ENCODE data around the gene SFXN3. TPM values are rescaled to one million over a fixed set of nuclear protein-coding genes. Genes with fewer than 3 reads are reported as not detected.

SFXN3 gene, protein sequence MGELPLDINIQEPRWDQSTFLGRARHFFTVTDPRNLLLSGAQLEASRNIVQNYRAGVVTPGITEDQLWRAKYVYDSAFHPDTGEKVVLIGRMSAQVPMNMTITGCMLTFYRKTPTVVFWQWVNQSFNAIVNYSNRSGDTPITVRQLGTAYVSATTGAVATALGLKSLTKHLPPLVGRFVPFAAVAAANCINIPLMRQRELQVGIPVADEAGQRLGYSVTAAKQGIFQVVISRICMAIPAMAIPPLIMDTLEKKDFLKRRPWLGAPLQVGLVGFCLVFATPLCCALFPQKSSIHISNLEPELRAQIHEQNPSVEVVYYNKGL
- 36.0 and 37.3 TPM in 2 replicates for total RNA-seq

DNA sequence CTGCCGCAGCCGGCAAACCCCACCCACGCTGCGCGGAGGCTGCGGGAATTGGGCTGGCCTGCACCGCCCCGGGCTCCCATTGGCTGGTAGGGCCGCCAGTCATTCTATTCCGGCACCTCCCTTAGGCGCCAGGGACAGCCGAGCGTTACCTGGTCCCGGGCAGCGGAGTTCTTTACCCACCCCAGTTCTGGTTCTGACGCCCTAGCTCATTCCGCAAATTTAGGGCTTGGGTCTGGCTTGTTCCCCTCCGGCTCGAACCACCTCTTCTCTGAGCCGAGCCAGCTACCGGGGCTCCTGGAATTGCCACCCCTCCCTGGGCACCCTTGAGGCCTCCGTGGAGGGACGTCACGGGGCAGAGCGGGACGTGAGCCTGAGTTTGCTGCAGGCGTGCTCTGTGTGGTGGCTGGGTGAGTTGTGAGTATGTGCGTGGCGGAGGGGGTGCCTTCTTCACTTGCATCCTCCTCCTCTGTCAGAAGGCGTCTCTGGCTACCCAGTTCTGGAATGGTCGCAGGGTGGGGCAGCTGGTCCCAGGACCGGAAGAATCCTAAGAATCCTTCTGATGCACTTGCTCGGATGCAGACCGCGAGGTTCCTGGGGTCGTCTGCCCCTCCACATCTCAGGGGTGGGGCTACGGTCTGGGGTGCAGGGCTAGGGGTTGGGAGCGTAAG is at the start of gene SFXN3, which contains the start of gene PDZD7:
Gene SFXN3 (plus strand): TSS at position 107 of the 668 bp plus-strand sequence. CDS start 3,461 bp downstream, outside the sequence.
Gene PDZD7 (minus strand): TSS at position 2 of the 668 bp plus-strand sequence. CDS start 910 bp downstream, outside the sequence.
- Mint-ChIP-seq H3K27ac (peak within 1 kb of the TSS; percentile 91), H3K4me1 (peaks cover 26% of the 10 kb centered on the region), H3K27me3 (peaks cover 24% of the 10 kb centered on the region), H3K36me3 (ENCODE audit: low read depth) (peaks cover 11% of the 10 kb centered on the region), H3K4me3 (peak within 1 kb of the TSS; percentile 91), H3K9me3 (no peaks in the 10 kb centered on the region)
- peak; percentile 99 for DNase-seq
- intact Hi-C loops (cut with micrococcal nuclease) = loop anchor here (1.0 to 5.0 kb wide), 4 partner anchors 18 to 321 kb away; partner anchors contain the start of genes BTRC and SLF2

DNA sequence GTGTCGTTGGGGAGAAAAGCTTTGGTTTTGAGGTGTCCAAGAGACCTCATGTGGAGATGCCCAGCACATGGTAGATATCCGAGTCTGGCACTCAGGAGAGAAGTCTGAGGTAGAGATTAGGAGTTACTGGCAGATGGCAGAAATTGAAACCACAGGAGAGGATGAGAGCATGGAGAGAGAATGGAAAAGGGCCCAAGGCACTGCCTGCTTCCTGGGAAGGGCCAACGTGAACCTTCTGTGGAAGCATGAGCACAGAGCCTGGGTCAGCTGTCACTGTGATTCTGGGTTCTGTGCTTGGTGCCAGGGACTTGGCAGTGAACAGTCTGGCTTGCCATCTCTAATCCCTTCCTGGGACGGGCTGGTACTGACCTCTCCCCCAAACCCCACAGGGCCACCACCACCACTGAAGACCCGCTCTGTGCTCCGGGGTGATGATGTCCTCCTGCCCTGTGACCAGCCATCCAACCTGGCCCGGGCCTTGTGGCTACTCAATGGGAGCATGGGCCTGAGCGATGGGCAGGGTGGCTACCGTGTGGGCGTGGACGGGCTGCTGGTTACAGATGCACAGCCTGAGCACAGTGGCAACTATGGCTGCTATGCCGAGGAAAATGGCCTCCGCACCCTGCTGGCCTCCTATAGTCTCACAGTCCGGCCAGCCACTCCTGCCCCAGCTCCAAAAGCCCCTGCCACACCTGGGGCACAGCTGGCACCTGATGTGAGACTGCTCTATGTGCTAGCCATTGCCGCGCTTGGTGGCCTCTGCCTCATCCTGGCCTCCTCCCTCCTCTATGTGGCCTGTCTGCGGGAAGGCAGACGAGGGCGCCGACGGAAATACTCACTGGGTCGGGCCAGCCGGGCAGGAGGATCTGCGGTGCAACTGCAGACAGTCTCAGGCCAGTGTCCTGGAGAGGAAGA is 47.9 kb upstream of the SFXN3 start:
- H3K36me3 Mint-ChIP-seq (ENCODE audit: low read depth) = peaks cover 11% of the 10 kb centered on the region
- H3K4me3 Mint-ChIP-seq = no peak overlapping the region
- no peak overlapping the region for H3K27ac Mint-ChIP-seq
- H3K9me3 Mint-ChIP-seq = no peaks in the 10 kb centered on the region
- peaks cover 19% of the 10 kb centered on the region for H3K4me1 Mint-ChIP-seq
- no peaks in the 10 kb centered on the region for H3K27me3 Mint-ChIP-seq
- intact Hi-C loops (cut with micrococcal nuclease) = no loop called here
- no peak for DNase-seq

DNA sequence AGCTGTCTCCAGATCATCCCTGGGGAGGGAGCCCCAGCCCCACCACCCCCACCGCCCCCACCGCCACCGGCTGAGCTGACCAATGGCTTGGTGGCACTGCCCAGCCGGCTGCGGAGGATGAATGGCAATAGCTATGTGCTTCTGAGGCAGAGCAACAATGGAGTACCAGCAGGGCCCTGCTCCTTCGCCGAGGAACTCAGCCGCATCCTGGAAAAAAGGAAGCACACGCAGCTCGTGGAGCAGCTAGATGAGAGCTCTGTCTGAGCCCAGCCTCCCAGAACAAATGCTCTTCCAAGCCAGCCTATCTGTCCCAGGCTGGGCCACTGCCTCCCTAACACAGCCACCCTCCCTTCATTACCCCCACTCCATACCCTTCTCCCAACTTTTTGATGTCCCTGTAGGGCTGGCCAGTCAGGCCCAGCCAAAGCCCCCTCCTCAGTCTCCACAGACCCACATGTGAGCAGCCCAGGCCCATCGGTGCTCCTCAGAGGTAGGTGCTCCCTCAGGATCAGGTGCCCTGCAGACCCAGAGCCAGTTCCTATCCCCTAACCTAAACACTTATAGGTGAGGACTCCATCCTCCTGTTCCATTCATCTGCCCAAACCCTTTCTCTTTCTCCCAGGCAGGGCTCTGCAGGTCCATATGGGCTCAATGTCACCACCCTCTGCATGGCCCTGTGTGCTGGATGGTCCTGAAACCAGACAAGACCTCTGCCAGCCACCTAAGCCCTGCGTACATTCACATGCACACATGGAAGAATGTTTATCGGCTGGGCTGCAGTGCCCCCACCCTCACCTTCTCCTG is 47.0 kb upstream of the SFXN3 start:
- no peak for DNase-seq
- Mint-ChIP-seq H3K27ac (no peak overlapping the region), H3K9me3 (no peaks in the 10 kb centered on the region)

DNA sequence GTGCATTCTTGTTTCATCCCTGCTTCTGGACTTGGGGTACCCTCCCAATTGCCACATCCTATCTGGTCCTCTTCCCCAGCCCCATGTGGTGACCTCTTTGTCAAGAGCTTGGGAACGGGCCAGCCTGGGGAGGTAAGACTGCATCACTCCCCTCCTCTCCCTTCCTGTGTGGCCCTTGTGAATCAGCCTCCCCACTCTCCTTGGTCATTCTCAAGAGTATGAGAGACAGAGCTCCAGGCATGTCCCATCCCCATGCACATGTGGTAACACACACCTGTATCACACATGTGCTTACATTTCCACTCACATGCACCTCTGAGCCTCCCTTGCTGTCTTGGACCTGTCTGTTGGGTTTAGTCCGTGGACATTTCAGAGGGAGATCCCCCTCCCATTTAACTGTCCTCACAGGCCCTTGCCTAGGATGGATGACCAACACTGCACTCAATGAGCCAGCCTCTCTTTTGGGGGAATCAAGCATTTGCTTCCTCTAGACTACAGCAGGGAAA is 46.3 kb upstream of the SFXN3 start:
- Mint-ChIP-seq H3K36me3 (ENCODE audit: low read depth) (peaks cover 18% of the 10 kb centered on the region), H3K27me3 (no peaks in the 10 kb centered on the region), H3K4me3 (no peak overlapping the region), H3K9me3 (no peaks in the 10 kb centered on the region), H3K4me1 (peaks cover 21% of the 10 kb centered on the region), H3K27ac (no peak overlapping the region)
- intact Hi-C loops (cut with micrococcal nuclease) = no loop called here
- DNase-seq = no peak

More for the DNA sequence above, 47.0 kb upstream of the SFXN3 start:
- intact Hi-C loops (cut with micrococcal nuclease) = no loop called here
- H3K27me3 Mint-ChIP-seq = no peaks in the 10 kb centered on the region
- H3K4me3 Mint-ChIP-seq = no peak overlapping the region
- peaks cover 11% of the 10 kb centered on the region for H3K36me3 Mint-ChIP-seq (ENCODE audit: low read depth)
- peaks cover 19% of the 10 kb centered on the region for H3K4me1 Mint-ChIP-seq

DNA sequence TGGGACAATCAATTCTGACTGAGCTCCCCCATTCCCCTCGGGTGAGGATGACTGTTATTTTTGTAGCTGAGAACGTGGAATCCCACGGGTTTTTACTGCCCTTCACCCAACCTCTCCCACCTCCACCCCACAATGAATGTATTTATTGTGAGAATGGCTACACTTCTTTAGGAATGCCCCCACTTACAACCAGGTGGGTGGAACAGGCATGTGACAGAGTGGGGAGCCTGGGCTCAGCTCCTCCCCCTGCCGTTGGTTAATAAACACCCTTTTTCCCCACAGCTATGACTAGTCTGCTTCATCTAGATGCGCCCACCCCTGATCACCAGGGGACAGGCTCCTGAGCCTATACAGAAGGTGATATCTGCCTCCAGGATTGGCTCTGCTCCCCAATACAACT is 45.7 kb upstream of the SFXN3 start:
- Mint-ChIP-seq H3K27ac (no peak overlapping the region), H3K36me3 (ENCODE audit: low read depth) (peaks cover 21% of the 10 kb centered on the region), H3K4me3 (peak overlapping the region; percentile 38), H3K4me1 (peaks cover 22% of the 10 kb centered on the region), H3K9me3 (no peaks in the 10 kb centered on the region), H3K27me3 (no peaks in the 10 kb centered on the region)
- intact Hi-C loops (cut with micrococcal nuclease) = no loop called here
- no peak for DNase-seq

DNA sequence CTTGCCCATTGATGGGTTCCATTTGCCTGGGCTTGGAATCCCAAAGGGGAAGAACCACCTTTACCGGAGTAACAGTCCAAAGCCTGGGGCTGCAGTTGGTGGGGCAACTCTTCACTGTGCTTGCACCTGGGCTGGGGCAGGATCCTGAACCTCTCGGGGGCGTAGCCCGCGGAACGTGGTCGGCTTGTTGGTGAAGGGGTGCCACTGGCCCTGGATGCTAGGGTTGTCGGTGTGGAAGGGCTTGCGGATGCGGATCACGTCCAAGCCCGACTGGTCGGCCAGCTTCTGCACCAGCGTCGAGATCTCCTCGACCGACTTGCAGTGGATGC is 44.4 kb upstream of the SFXN3 start:
- H3K4me1 Mint-ChIP-seq = peaks cover 27% of the 10 kb centered on the region
- H3K36me3 Mint-ChIP-seq (ENCODE audit: low read depth) = peaks cover 33% of the 10 kb centered on the region
- peak overlapping the region; percentile 85 for H3K27ac Mint-ChIP-seq
- intact Hi-C loops (cut with micrococcal nuclease) = loop anchor here (2.0 kb wide), 1 partner anchor 74 kb away; the partner anchor contains the start of gene SLF2
- H3K9me3 Mint-ChIP-seq = no peaks in the 10 kb centered on the region
- H3K4me3 Mint-ChIP-seq = peak overlapping the region; percentile 95
- H3K27me3 Mint-ChIP-seq = no peaks in the 10 kb centered on the region
- DNase-seq = no peak

DNA sequence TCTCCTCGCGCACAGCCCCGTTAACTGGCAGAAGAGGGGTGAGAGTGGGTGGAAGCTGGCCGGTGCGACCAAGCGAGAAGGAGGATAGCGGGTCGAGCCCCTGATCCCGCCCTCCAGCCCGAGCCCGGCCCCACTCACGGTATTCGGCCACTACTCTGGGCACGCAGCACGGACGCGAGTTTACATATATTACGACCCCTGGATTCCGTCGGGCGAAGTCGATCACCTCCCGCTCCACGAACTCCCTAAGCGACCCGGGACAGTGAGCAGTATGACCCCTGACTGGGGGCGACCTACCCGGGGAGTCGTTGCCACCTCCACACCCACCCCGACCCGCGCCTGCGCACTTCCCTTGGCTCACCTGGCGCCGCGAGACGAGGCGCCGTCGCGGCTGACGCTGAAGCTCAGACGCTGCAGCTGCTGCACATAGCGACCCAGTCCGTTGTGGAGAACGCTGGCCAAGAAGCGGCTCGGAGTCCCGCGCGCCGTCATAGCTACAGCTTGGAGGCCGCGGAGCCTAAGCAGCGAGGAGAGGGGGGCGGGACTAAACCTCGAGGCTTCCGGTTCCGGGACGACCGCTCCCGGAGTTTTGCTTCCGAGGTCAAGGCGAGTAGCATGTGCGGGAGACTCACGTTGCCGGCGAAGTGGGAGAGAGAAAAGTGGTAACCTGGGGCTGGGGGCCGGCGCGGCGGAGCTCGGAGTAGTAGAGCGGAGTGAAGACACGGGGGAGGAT is 43.9 kb upstream of the SFXN3 start, which contains the start of the genes MRPL43 and TWNK:
Gene MRPL43 (minus strand): TSS at position 546 of the 733 bp plus-strand sequence. CDS start 54 bp downstream, at position 492.
Gene TWNK (plus strand): TSS at position 592 of the 733 bp plus-strand sequence. CDS start 668 bp downstream, outside the sequence.
- no peaks in the 10 kb centered on the region for H3K27me3 Mint-ChIP-seq
- no peaks in the 10 kb centered on the region for H3K9me3 Mint-ChIP-seq
- DNase-seq = peak; percentile 96
- peak within 1 kb of the TSS; percentile 95 for H3K4me3 Mint-ChIP-seq
- H3K27ac Mint-ChIP-seq = peak within 1 kb of the TSS; percentile 85
- peaks cover 33% of the 10 kb centered on the region for H3K36me3 Mint-ChIP-seq (ENCODE audit: low read depth)
- intact Hi-C loops (cut with micrococcal nuclease) = loop anchor here (1.0 to 2.0 kb wide), 2 partner anchors 10 to 74 kb away; partner anchors contain the start of gene SLF2
- H3K4me1 Mint-ChIP-seq = peaks cover 27% of the 10 kb centered on the region

DNA sequence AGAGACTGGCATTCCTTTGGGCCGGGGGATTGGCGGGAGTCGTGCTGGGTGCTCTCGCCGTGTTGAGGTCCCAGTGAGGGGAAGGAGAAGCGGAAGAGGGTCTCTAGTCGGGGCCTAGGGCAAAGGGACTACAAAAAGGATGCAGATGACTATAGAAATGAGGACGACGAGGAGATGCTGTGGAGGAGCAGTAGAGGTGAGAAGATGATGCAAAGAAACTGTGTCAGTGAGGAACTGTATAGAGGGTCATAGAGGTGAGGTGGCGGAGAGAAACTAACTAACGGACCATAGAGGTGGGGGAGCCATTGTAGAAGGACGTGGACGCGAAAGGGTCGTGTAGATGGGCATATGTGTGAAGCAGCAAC is 43.4 kb upstream of the SFXN3 start:
- no peak for DNase-seq
- Mint-ChIP-seq H3K4me3 (peak overlapping the region; percentile 95), H3K27ac (peak overlapping the region; percentile 85), H3K4me1 (peaks cover 27% of the 10 kb centered on the region), H3K36me3 (ENCODE audit: low read depth) (peaks cover 36% of the 10 kb centered on the region), H3K27me3 (no peaks in the 10 kb centered on the region), H3K9me3 (no peaks in the 10 kb centered on the region)
- intact Hi-C loops (cut with micrococcal nuclease) = loop anchor here (1.0 to 2.0 kb wide), 2 partner anchors 10 to 75 kb away; partner anchors contain the start of gene SLF2

DNA sequence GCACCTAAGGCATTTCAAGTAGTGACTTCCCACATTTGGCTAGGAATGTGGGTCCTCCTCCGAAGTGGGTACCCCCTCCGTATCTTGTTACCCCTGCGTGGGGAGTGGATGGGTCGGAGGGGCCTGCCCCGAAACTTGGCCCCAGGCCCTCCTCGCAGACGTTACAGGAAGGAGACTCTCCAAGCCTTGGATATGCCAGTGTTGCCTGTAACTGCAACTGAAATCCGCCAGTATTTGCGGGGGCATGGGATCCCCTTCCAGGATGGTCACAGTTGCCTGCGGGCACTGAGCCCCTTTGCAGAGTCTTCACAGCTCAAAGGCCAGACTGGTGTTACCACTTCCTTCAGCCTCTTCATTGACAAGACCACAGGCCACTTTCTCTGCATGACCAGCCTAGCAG is 42.9 kb upstream of the SFXN3 start:
- Mint-ChIP-seq H3K36me3 (ENCODE audit: low read depth) (peaks cover 37% of the 10 kb centered on the region), H3K27me3 (no peaks in the 10 kb centered on the region), H3K4me1 (peaks cover 27% of the 10 kb centered on the region), H3K9me3 (no peaks in the 10 kb centered on the region), H3K4me3 (peak overlapping the region; percentile 95), H3K27ac (peak overlapping the region; percentile 85)
- intact Hi-C loops (cut with micrococcal nuclease) = no loop called here
- DNase-seq = no peak

DNA sequence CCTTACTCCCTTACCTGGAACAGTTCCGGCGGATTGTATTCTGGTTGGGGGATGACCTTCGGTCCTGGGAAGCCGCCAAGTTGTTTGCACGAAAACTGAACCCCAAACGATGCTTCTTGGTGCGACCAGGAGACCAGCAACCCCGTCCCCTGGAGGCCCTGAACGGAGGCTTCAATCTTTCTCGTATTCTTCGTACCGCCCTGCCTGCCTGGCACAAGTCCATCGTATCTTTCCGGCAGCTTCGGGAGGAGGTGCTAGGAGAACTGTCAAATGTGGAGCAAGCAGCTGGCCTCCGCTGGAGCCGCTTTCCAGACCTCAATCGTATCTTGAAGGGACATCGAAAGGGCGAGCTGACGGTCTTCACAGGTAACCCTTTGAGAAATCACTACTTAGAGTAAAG is 41.9 kb upstream of the SFXN3 start:
- peaks cover 45% of the 10 kb centered on the region for H3K36me3 Mint-ChIP-seq (ENCODE audit: low read depth)
- DNase-seq = no peak
- no peaks in the 10 kb centered on the region for H3K27me3 Mint-ChIP-seq
- no peak overlapping the region for H3K27ac Mint-ChIP-seq
- peak overlapping the region; percentile 95 for H3K4me3 Mint-ChIP-seq
- H3K4me1 Mint-ChIP-seq = peaks cover 27% of the 10 kb centered on the region
- H3K9me3 Mint-ChIP-seq = no peaks in the 10 kb centered on the region
- intact Hi-C loops (cut with micrococcal nuclease) = no loop called here

DNA sequence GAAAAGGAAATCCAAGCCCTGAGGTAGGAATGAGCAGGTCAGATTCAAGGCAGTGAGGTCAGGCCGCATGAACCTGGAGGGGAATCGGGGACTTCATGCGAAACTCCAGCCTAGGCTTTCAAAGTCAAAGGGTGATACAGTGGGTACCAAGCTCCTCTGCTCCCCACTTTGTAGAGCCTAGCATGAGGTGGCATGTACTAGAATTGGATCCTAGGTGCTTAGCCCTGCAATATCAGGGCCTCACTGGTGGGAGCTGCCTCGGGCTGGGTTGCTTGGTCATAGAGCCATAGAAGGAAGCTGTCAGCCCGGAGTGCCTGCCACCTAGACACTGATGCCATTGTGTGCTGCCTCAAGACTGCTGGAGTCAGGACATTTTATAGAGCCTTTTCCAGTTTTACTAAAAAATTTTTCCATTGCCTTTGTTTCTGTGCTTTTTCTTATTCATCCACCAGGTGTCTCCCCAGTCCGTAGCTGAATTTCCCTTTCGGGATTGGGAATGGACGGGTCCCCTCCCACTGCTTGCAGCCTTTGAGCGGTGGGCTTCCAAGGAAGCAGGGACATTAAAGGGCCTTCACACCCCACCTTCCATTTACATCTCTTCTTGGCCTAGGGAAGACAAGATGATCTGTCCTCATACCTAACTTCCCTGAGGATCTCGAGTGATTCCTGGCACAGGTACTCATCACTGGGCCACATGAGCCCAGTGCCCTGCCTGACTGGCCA is 36.9 kb upstream of the SFXN3 start:
- no peaks in the 10 kb centered on the region for H3K9me3 Mint-ChIP-seq
- H3K36me3 Mint-ChIP-seq (ENCODE audit: low read depth) = peaks cover 43% of the 10 kb centered on the region
- H3K4me3 Mint-ChIP-seq = no peak overlapping the region
- no peaks in the 10 kb centered on the region for H3K27me3 Mint-ChIP-seq
- no peak overlapping the region for H3K27ac Mint-ChIP-seq
- intact Hi-C loops (cut with micrococcal nuclease) = no loop called here
- H3K4me1 Mint-ChIP-seq = peaks cover 27% of the 10 kb centered on the region
- DNase-seq = no peak

DNA sequence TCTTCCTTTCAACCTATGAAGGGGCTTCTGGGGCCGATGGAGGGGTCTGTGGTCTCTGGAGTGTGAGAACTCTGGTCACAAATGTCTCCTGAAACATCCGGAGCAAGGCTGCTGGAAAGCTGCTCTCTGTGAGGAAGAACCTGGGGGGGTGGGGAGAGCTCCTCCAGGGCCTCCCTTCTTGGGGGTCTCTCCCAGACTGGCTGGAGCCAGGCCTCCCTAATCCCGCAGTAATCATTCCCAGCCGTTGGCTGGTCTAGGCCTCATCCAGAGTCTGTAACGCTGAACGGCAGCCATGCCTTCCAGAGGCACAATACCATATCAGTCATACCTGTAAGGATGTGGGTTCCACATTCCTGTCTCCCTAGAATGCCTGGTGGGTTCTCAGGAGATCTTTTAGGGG is 35.9 kb upstream of the SFXN3 start:
- Mint-ChIP-seq H3K9me3 (no peaks in the 10 kb centered on the region), H3K27me3 (no peaks in the 10 kb centered on the region), H3K4me3 (no peak overlapping the region), H3K36me3 (ENCODE audit: low read depth) (peaks cover 36% of the 10 kb centered on the region), H3K4me1 (peaks cover 25% of the 10 kb centered on the region), H3K27ac (no peak overlapping the region)
- intact Hi-C loops (cut with micrococcal nuclease) = no loop called here
- DNase-seq = no peak
